Measurements from ENCODE around the gene EIF2AK2.
A peak's percentile ranks its signal among the peaks of the same experiment; 100 is the strongest.
"Not testable (repeated sequence)": the region's sequence is repeated elsewhere in the genome, so short reads cannot be mapped to it uniquely, and the experiment has no call there.

EIF2AK2 gene

GRCh38 chr2:37156857-37157714 lies at the start of gene EIF2AK2:
TSS of gene EIF2AK2 (minus strand) at chr2:37156980. CDS start at chr2:37147806, 9,174 bp downstream.
- DNase-seq (ENCODE audit: low read depth): peak; percentile 92

DNA sequence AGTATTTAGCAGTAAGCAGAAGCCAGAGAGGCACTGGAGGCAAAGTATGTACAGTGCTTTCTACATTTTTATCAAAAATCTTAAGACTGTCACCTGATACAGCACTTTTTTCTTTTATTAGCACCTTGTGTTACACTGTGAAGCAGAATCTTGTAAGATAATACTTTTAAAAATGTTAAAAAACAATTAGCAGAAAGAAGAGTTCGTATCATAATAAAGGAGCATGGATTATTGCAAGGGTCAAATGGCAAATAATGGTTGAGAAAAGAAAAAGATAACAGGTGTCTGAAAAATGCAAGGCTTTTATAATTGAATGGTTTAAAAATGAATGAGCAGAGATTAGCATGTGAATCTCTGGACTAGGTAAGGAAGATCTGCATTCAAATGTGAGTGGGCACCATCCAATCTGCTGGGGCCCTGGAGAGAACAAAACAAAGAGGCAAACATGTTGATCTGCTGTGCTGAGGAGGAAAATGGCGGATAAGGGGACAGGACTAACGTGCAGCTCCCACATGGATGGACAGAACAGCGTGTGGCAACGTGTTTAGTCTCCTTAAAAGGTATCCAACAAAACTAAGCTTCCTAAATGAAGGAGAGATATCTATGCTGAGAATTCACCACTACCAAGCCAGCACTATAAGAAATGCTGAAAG lies 49.0 kb upstream of the EIF2AK2 start:
- no peak for DNase-seq (ENCODE audit: low read depth)

DNA sequence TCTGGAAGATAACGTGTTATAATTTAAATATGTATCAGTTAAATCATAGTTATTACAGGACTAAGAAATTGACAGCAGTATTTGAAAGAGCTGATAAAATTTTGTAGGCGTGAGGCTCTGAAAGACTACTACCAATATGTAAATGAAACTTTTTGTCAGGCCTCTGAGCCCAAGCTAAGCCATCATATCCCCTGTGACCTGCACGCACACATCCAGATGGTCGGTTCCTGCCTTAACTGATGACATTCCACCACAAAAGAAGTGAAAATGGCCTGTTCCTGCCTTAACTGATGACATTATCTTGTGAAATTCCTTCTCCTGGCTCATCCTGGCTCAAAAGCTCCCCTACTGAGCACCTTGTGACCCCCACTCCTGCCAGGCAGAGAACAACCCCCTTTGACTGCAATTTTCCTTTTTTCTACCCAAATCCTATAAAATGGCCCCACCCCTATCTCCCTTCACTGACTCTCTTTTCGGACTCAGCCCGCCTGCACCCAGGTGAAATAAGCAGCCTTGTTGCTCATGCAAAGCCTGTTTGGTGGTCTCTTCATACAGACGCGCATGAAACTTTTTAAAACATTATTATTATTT lies 48.4 kb upstream of the EIF2AK2 start:
- not testable (repeated sequence) for DNase-seq (ENCODE audit: low read depth)

DNA sequence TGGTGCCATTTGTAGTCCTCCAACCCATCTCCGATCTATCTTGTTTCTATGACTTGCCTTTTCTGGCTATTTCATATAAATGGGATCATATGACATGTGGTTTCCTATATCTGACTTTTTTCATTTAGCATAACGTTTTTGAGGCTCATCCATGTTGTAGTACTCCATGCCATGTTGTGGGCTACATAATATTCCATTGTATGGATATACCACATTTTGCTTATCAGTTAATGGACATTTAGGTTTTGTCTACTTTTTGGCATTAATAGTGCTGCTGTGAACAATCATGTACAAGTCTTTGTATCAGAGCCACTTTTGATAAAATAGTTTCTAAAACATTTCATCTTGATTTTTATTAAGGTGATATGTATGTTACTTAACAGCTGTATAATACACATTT lies 46.9 kb upstream of the EIF2AK2 start:
- DNase-seq (ENCODE audit: low read depth): no peak

GRCh38 chr2:37201766-37202165 lies 45.0 kb upstream of the EIF2AK2 start:
- peak; percentile 71 for DNase-seq (ENCODE audit: low read depth)

DNA sequence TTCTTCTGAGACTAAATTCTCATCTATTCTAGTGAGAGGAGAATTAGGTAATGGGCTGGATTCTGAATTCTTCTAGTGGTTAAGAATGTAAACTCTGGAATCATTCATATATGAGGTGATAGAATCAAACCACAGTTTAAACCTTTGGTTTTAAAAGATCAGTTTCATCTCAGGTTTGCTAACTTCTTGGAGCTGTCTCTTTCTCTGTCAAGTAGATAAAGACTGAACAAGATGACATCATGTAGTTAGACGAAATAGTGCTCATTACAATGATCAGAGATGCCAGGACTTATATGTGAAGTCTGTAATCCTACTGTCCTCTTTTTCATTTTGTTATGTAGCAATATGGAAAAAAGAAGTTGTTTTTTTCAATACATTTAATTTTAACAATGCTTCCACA lies 44.4 kb upstream of the EIF2AK2 start:
- no peak for DNase-seq (ENCODE audit: low read depth)

- no peak for DNase-seq (ENCODE audit: low read depth)
Measured at GRCh38 chr2:37198681-37199065, 41.9 kb upstream of the EIF2AK2 start.

GRCh38 chr2:37196320-37197195 lies 39.8 kb upstream of the EIF2AK2 start, which contains the start of gene CEBPZOS:
TSS of gene CEBPZOS (plus strand) at chr2:37196496. CDS start at chr2:37199705, 3,209 bp downstream.
- DNase-seq (ENCODE audit: low read depth): peak; percentile 81

GRCh38 chr2:37195862-37196319 lies 39.1 kb upstream of the EIF2AK2 start:
- not testable (repeated sequence) for DNase-seq (ENCODE audit: low read depth)

DNA sequence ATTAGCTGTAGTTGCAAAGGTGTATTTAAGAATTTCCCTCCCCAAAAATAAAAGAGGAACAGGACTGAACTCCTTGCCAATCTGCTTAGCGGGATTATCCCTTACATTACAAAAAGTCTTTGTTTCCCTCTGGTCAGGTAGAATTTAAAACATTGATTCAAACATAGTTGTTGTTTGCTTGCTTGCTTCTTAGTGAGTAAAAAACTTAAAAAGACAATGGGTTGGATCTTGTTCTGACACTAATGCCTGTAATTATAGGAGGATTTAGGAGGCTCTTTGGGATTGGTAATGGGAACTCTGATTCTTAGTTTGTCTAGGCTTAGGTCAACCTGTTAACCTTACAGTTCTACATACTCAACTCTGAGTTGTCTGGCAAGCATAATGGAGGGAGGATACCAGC lies 35.8 kb upstream of the EIF2AK2 start:
- DNase-seq (ENCODE audit: low read depth): no peak

DNA sequence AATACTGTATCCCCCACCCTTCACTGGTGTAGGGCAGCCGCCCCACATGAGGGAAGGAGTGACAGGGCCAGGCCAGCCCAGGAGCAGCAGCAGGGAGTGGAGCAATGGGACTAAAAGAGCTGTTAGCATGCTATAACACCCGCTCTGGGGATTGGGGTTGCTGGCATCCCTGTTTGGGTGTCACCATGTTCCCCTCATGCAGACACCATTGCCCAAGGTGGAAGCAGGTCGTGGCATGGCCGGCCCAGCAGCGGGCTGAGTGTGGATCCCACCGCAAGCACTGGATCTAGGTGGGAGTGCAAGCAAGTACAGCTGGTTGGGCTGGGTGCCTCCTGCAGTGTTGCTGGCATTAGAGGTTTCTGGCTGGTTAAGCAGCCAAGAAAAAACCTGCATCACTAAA lies 35.0 kb upstream of the EIF2AK2 start:
- DNase-seq (ENCODE audit: low read depth): no peak

DNA sequence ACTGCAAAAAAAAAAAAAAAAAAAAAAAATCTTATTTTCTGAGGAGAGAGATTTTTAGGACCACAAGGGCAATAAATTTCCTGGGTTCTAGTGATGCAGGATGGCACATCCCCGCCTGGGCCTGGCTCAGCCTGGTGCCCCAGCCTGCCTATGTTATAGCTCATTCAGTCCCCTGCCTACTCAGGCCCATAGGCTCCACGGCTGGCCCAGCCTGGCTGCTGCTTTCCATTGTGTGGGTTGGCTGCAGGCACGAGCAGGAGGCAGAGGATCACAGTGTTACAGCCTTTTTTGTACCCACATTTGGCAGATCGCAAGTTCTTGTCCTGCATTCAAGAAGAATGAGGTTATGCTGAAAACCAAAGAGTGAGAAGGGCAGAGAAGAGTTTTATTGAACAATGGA lies 34.5 kb upstream of the EIF2AK2 start:
- DNase-seq (ENCODE audit: low read depth): no peak

DNA sequence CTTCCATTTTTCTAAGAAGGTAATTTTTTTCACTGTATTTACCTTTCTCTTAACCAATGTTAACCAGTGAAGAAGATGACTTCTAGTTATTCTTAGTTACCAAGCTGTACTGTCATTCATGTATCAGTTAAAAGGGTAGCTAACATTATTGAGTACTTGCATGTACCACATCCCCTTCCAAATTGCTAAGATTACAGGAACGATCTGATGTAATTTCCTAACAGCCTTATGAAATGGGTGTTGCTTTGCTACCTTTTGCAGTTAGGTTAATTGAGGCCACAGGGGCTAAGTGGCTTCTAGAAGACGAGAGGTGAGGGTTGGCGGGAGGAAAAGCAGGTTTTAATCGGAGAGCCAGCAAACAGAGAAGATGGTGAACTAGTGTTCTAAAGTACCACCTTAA lies 33.5 kb upstream of the EIF2AK2 start:
- no peak for DNase-seq (ENCODE audit: low read depth)

- peak; percentile 93 for DNase-seq (ENCODE audit: low read depth)
Measured at GRCh38 chr2:37189452-37190153, 32.8 kb upstream of the EIF2AK2 start.

- DNase-seq (ENCODE audit: low read depth): no peak
Measured at GRCh38 chr2:37188570-37188969, 31.8 kb upstream of the EIF2AK2 start, which contains the start of gene SULT6B1. TSS of gene SULT6B1 (minus strand) at chr2:37188670. CDS start at chr2:37188640, 30 bp downstream.

- DNase-seq (ENCODE audit: low read depth): peak; percentile 64
Measured at GRCh38 chr2:37181726-37182684, 25.2 kb upstream of the EIF2AK2 start.

- no peak for DNase-seq (ENCODE audit: low read depth)
Measured at GRCh38 chr2:37180640-37181039, 23.9 kb upstream of the EIF2AK2 start.

- DNase-seq (ENCODE audit: low read depth): no peak
Measured at GRCh38 chr2:37180006-37180639, 23.3 kb upstream of the EIF2AK2 start.

GRCh38 chr2:37173741-37174140 lies 17.0 kb upstream of the EIF2AK2 start:
- no peak for DNase-seq (ENCODE audit: low read depth)

GRCh38 chr2:37171624-37171950 lies 14.8 kb upstream of the EIF2AK2 start:
- no peak for DNase-seq (ENCODE audit: low read depth)
